K562 (cell line): Measurements from ENCODE around the gene FANCC. TPM values are rescaled to one million over a fixed set of nuclear protein-coding genes. Genes with fewer than 3 reads are reported as not detected.

ENCODE experiments used
- ATF7 ChIP-seq: fragments of 450-650 bp; IDR thresholded peaks from 2 replicates; pipeline ENCODE4 v1.7.1; 2014; ENCODE audit warnings: mild to moderate bottlenecking, moderate library complexity
- BRD4 ChIP-seq: fragments of 200-600 bp; sonication (generic); IDR thresholded peaks from 2 replicates; pipeline ENCODE4 v1.6.1; 2017; ENCODE audit warnings: inconsistent platforms
- BRD9 ChIP-seq: fragments of 450-650 bp; IDR thresholded peaks from 2 replicates; pipeline ENCODE4 v1.6.1; 2018; ENCODE audit warnings: low read depth; ENCODE audit not compliant: partially characterized antibody
- CAMTA2 ChIP-seq: fragments of 250-450 bp; sonication (Bioruptor Pico); conservative IDR thresholded peaks from 2 replicates; pipeline ENCODE4 v1.5.1; 2022
- DPF2 ChIP-seq: fragments of 450-650 bp; IDR thresholded peaks from 2 replicates; pipeline ENCODE4 v1.6.1; 2016
- EP400 ChIP-seq: fragments of 450-650 bp; IDR thresholded peaks from 2 replicates; pipeline ENCODE4 v1.6.1; 2017; ENCODE audit warnings: antibody characterized with exemption, mild to moderate bottlenecking, moderate library complexity
- ETV5 ChIP-seq: sonication (generic); formaldehyde crosslinking; IDR thresholded peaks from 2 replicates; pipeline ENCODE4 v1.4.0; 2020; ENCODE audit warnings: low read depth, mild to moderate bottlenecking, missing genetic modification reagents
- GMEB1 ChIP-seq: fragments of 250-450 bp; sonication (Bioruptor Pico); IDR thresholded peaks from 2 replicates; pipeline ENCODE4 v1.4.0; 2020; ENCODE audit warnings: mild to moderate bottlenecking
- HDAC3 ChIP-seq: fragments of 450-650 bp; IDR thresholded peaks from 2 replicates; pipeline ENCODE4 v1.6.1; 2018; ENCODE audit warnings: borderline replicate concordance, mild to moderate bottlenecking, moderate library complexity; ENCODE audit not compliant: partially characterized antibody
- HDGF ChIP-seq: fragments of 450-650 bp; IDR thresholded peaks from 2 replicates; pipeline ENCODE4 v1.6.1; 2016
- KDM1A ChIP-seq, 2 experiments: fragments of 450-650 bp; IDR thresholded peaks; 2 replicates each; pipeline ENCODE4 v1.6.1; 2016; ENCODE audit warnings: mild to moderate bottlenecking in 2 of 2
- LEF1 ChIP-seq: fragments of 450-650 bp; IDR thresholded peaks from 2 replicates; pipeline ENCODE4 v1.6.1; 2016; ENCODE audit warnings: mild to moderate bottlenecking
- MCM5 ChIP-seq: fragments of 450-650 bp; IDR thresholded peaks from 2 replicates; pipeline ENCODE4 v1.6.1; 2016; ENCODE audit warnings: low read depth
- MEIS2 ChIP-seq: fragments of 450-650 bp; IDR thresholded peaks from 2 replicates; pipeline ENCODE4 v1.6.1; 2014; ENCODE audit warnings: mild to moderate bottlenecking; ENCODE audit not compliant: partially characterized antibody
- PML ChIP-seq: IDR thresholded peaks from 2 replicates; pipeline ENCODE4 v1.6.1; 2012; ENCODE audit warnings: low read length, inconsistent platforms
- RB1 ChIP-seq: fragments of 450-650 bp; IDR thresholded peaks from 2 replicates; pipeline ENCODE4 v1.6.1; 2017; ENCODE audit warnings: low read depth, mild to moderate bottlenecking
- RCOR1 ChIP-seq, 2 experiments: IDR thresholded peaks; 2 replicates each; pipeline ENCODE4 v1.6.1; 2012; ENCODE audit warnings: low read depth in 2 of 2, low read length in 2 of 2, borderline replicate concordance in 1 of 2, improper control_type of control experiment in 1 of 2
- SMARCA4 ChIP-seq: fragments of 450-650 bp; IDR thresholded peaks from 2 replicates; pipeline ENCODE4 v1.6.1; 2016
- STAT5A ChIP-seq: IDR thresholded peaks from 2 replicates; pipeline ENCODE4 v1.6.1; 2012; ENCODE audit warnings: low read length, inconsistent platforms, borderline replicate concordance
- TRIM24 ChIP-seq, 2 experiments: fragments of 450-650 bp; IDR thresholded peaks; 2 replicates each; pipeline ENCODE4 v1.6.1; 2016
- WHSC1 ChIP-seq: IDR thresholded peaks from one replicate; pipeline ENCODE4 v1.6.1; 2012; ENCODE audit warnings: low read length, control low read depth, inconsistent platforms
- ZBTB2 ChIP-seq: fragments of 450-650 bp; IDR thresholded peaks from 2 replicates; pipeline ENCODE4 v1.6.1; 2016; ENCODE audit warnings: antibody characterized with exemption
- ZFPM2 ChIP-seq: fragments of 250-450 bp; sonication (Bioruptor Pico); IDR thresholded peaks from 2 replicates; pipeline ENCODE4 v1.5.1; 2022; ENCODE audit warnings: mild to moderate bottlenecking
- ZNF41 ChIP-seq: fragments of 250-450 bp; sonication (Bioruptor Pico); conservative IDR thresholded peaks from 2 replicates; pipeline ENCODE4 v1.4.0; 2020; ENCODE audit warnings: mild to moderate bottlenecking
- ZNF583 ChIP-seq: fragments of 250-450 bp; sonication (Bioruptor Pico); IDR thresholded peaks from 2 replicates; pipeline ENCODE4 v1.4.0; 2020
- ZNF76 ChIP-seq: fragments of 250-450 bp; sonication (Bioruptor Pico); IDR thresholded peaks from 2 replicates; pipeline ENCODE4 v1.4.0; 2020; ENCODE audit warnings: mild to moderate bottlenecking, moderate library complexity, borderline replicate concordance
- polyA plus RNA-seq, 8 experiments: library from polyadenylated mRNA; depleted of rRNA in 4 of 8; stranded (reverse) in 5 of 8; unstranded in 3 of 8; fragments of >200 nt; fragmentation: Nextera tagmentation in 2 of 8; fragmentation: Illumina TruSeq in 1 of 8; extraction: Ambion mirVana in 2 of 8; extraction: Trizol in 1 of 8; gene quantifications; 2 replicates each; pipeline versions ENCODE4 v1.2.1 to v1.2.3, GENCODE V29; 2011 to 2014; ENCODE audit warnings: inconsistent platforms in 1 of 8, missing spikeins in 1 of 8
- total RNA-seq, 7 experiments: library from RNA; depleted of rRNA in 6 of 7; stranded (reverse); fragments of >200 nt in 6 of 7; fragmentation: Illumina TruSeq in 2 of 7; extraction: Trizol in 2 of 7; gene quantifications; 2 replicates each; pipeline versions ENCODE4 v1.2.1 to v1.2.3, GENCODE V29; 2011 to 2021; ENCODE audit warnings: low replicate concordance in 1 of 7
- TF ChIP-seq, protein P1 (sequence below): fragments of 250-450 bp; sonication (Bioruptor Pico); IDR thresholded peaks from 2 replicates; pipeline ENCODE4 v1.9.0; 2021; ENCODE audit warnings: mild to moderate bottlenecking
- TF ChIP-seq, protein P2 (sequence below): fragments of 250-450 bp; sonication (Bioruptor Pico); IDR thresholded peaks from 2 replicates; pipeline ENCODE4 v1.8.0; 2021; ENCODE audit warnings: borderline replicate concordance, mild to moderate bottlenecking, moderate library complexity; ENCODE audit not compliant: poor library complexity, severe bottlenecking
- TF ChIP-seq, protein P3 (sequence below): fragments of 450-650 bp; formaldehyde crosslinking; IDR thresholded peaks from 2 replicates; pipeline ENCODE4 v1.4.0; 2022; ENCODE audit warnings: missing genetic modification characterization

The FANCC gene
- total and polyA plus RNA-seq, 9 of the 15 experiments (the other 6 are each of a cell fraction or from before 2014, with no cell fraction given): 4.6 to 18.4 (median 14.2) TPM

- TF ChIP-seq HDAC3 (peak; percentile 40), EP400 (peak; percentile 36; the same call in 1 of the 2 replicates), RCOR1 (IDR thresholded peaks at IDR 0.05; ENCODE audit: borderline replicate concordance in 1 of 2, low read depth in 2 of 2, low read length in 2 of 2) (peak in 1 of 2 experiments; percentile 81; a peak in 2 of 4 replicates), ZNF41 (no peak), MCM5 (no peak), BRD4 (peak; percentile 56; the same call in 1 of the 2 replicates), TRIM24 (IDR thresholded peaks at IDR 0.05) (peak in 1 of 2 experiments; percentile 56; a peak in 1 of 4 replicates), ATF7 (peak; percentile 75), WHSC1 (no peak), MEIS2 (peak; percentile 85), ETV5 (CRISPR knock-in tag) (no peak), ZNF583 (no peak), STAT5A (0 out of 2 replicates have a peak, but pooled peaks have one; percentile 18), RB1 (no peak), ZBTB2 (no peak), KDM1A (IDR thresholded peaks at IDR 0.05) (peak in 1 of 2 experiments; percentile 42; a peak in 1 of 4 replicates), GMEB1 (CRISPR knock-in tag) (no peak), BRD9 (peak; percentile 60), PML (peak; percentile 26; the same call in 1 of the 2 replicates), HDGF (no peak), LEF1 (peak; percentile 88), ZNF76 (CRISPR knock-in tag) (no peak), SMARCA4 (peak; percentile 62; the same call in 1 of the 2 replicates), ZFPM2 (no peak), DPF2 (peak; percentile 39; the same call in 1 of the 2 replicates), CAMTA2 (CRISPR knock-in tag) (no peak)
- TF ChIP-seq, protein P1, sequence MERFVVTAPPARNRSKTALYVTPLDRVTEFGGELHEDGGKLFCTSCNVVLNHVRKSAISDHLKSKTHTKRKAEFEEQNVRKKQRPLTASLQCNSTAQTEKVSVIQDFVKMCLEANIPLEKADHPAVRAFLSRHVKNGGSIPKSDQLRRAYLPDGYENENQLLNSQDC (CRISPR knock-in tag): no peak
- TF ChIP-seq, protein P2, sequence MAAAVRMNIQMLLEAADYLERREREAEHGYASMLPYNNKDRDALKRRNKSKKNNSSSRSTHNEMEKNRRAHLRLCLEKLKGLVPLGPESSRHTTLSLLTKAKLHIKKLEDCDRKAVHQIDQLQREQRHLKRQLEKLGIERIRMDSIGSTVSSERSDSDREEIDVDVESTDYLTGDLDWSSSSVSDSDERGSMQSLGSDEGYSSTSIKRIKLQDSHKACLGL (CRISPR knock-in tag): no peak
- TF ChIP-seq, protein P3, sequence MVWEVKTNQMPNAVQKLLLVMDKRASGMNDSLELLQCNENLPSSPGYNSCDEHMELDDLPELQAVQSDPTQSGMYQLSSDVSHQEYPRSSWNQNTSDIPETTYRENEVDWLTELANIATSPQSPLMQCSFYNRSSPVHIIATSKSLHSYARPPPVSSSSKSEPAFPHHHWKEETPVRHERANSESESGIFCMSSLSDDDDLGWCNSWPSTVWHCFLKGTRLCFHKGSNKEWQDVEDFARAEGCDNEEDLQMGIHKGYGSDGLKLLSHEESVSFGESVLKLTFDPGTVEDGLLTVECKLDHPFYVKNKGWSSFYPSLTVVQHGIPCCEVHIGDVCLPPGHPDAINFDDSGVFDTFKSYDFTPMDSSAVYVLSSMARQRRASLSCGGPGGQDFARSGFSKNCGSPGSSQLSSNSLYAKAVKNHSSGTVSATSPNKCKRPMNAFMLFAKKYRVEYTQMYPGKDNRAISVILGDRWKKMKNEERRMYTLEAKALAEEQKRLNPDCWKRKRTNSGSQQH (CRISPR knock-in tag): no peak
Measured at GRCh38 chr9:95171001-95171400, 146.5 kb downstream of the FANCC start (continued).
